HepG2 (cell line): ENCODE data around the gene FAM221A. TPM values are rescaled to one million over a fixed set of nuclear protein-coding genes. Genes with fewer than 3 reads are reported as not detected.

Experiments
- ATAC-seq: fragments of 200-7000 bp; cut with Tn5 transposase; 3 replicates; pipeline ENCODE4 v1.9.1; 2020; ENCODE audit warnings: mild to moderate bottlenecking, moderate library complexity
- BruUV-seq: library from RNA; stranded (reverse); fragments of 400-500 nt; replicated peaks from 2 replicates; lab custom pipeline; 2021; lab: Mats Ljungman, UMichigan
- CTCF ChIA-PET: fragments of 300-600 bp; formaldehyde crosslinking; extraction: SDS; loops from one replicate; lab custom pipeline; 2021; ENCODE audit warnings: low total read pairs, inconsistent platforms, low intra/inter-chr PET ratio; lab: Yijun Ruan, JAX
- POLR2A ChIA-PET: fragments of 350-600 bp; sonication (Branson Sonifier 250); formaldehyde crosslinking; loops from one replicate; lab custom pipeline; 2020; ENCODE audit warnings: antibody characterized with exemption, inconsistent platforms; lab: Yijun Ruan, JAX
- DNase-seq: peaks from one replicate; pipeline ENCODE4 v3.0.0-alpha.2; 2015; ENCODE audit warnings: low spot score
- FAIRE-seq: peaks from 3 replicates; lab custom pipeline; 2011; peaks lifted over from hg19 to GRCh38; lab: Jason Lieb, UNC
- H2AFZ ChIP-seq: one replicate; pipeline ENCODE4 v1.6.1; 2011; ENCODE audit warnings: low read length, inconsistent platforms
- H3K27ac ChIP-seq: fragments of 300-600 bp; 3 replicates; pipeline ENCODE4 v1.8.0; 2011; ENCODE audit warnings: mixed run types, mild to moderate bottlenecking, mixed read lengths, low read length, inconsistent platforms; ENCODE audit not compliant: insufficient read depth; ENCODE audit errors: extremely low read length
- H3K27me3 ChIP-seq, 2 experiments: fragments of 200-600 bp in 1 of 2; 2 replicates in 1 of 2; 3 replicates in 1 of 2; pipeline versions ENCODE4 v1.6.0 to v1.8.0; 2011; ENCODE audit warnings: low read length in 2 of 2, mild to moderate bottlenecking in 2 of 2, moderate library complexity in 2 of 2, inconsistent platforms in 1 of 2; ENCODE audit not compliant: insufficient read depth in 2 of 2, control insufficient read depth in 1 of 2
- H3K36me3 ChIP-seq, 2 experiments: fragments of 200-600 bp in 1 of 2; replicated peaks in 1 of 2; 2 replicates in 1 of 2; 3 replicates in 1 of 2; pipeline versions ENCODE4 v1.5.1 to v1.8.0; 2011; ENCODE audit warnings: low read length in 2 of 2, inconsistent platforms in 1 of 2; ENCODE audit not compliant: insufficient read depth in 2 of 2, control insufficient read depth in 1 of 2
- H3K4me1 ChIP-seq: 2 replicates; pipeline ENCODE4 v1.5.1; 2012; ENCODE audit warnings: low read length, inconsistent platforms; ENCODE audit not compliant: insufficient read depth
- H3K4me2 ChIP-seq: 2 replicates; pipeline ENCODE4 v1.6.0; 2011; ENCODE audit warnings: low read depth, low read length, inconsistent platforms
- H3K4me3 ChIP-seq, 3 experiments: fragments of 200-600 bp in 1 of 3; sonication (generic), shearing (Covaris generic) in 1 of 3; replicated peaks in 1 of 3; 2 replicates each; pipeline ENCODE4 v1.5.1; 2011 to 2016; ENCODE audit warnings: low read length in 3 of 3, inconsistent platforms in 2 of 3, low read depth in 2 of 3, mild to moderate bottlenecking in 2 of 3, control low read depth in 1 of 3, mixed read lengths in 1 of 3; ENCODE audit not compliant: insufficient read depth in 1 of 3
- H3K79me2 ChIP-seq: one replicate; pipeline ENCODE4 v1.6.1; 2011; ENCODE audit warnings: low read length, inconsistent platforms; ENCODE audit not compliant: insufficient read depth
- H3K9ac ChIP-seq: 2 replicates; pipeline ENCODE4 v1.6.0; 2011; ENCODE audit warnings: mild to moderate bottlenecking, low read depth, low read length, inconsistent platforms; ENCODE audit not compliant: insufficient read depth
- H3K9me3 ChIP-seq: 2 replicates; pipeline ENCODE4 v1.5.1; 2012; ENCODE audit warnings: mild to moderate bottlenecking, low read length
- H4K20me1 ChIP-seq: 2 replicates; pipeline ENCODE4 v1.6.0; 2011; ENCODE audit warnings: inconsistent platforms, mild to moderate bottlenecking, low read length, moderate library complexity; ENCODE audit not compliant: insufficient read depth
- BORCS8-MEF2B ChIP-seq: sonication (generic); formaldehyde crosslinking; IDR thresholded peaks from 2 replicates; pipeline ENCODE4 v1.8.0; 2022; ENCODE audit warnings: mild to moderate bottlenecking, missing genetic modification reagents
- CREB1 ChIP-seq, 2 experiments: fragments of 450-650 bp in 1 of 2; IDR thresholded peaks; 2 replicates each; pipeline ENCODE4 v1.6.1; 2016 to 2017; ENCODE audit warnings: control low read depth in 1 of 2, mild to moderate bottlenecking in 1 of 2, missing compliant biosample characterization in 1 of 2, missing genetic modification characterization in 1 of 2
- IRX3 ChIP-seq: sonication (generic); formaldehyde crosslinking; IDR thresholded peaks from 2 replicates; pipeline ENCODE4 v1.8.1; 2023; ENCODE audit warnings: mild to moderate bottlenecking, low read depth, missing genetic modification reagents, borderline replicate concordance
- PLRG1 ChIP-seq: fragments of 450-650 bp; conservative IDR thresholded peaks from 2 replicates; pipeline ENCODE4 v1.6.1; 2016
- RFX1 ChIP-seq: fragments of 450-650 bp; IDR thresholded peaks from 2 replicates; pipeline ENCODE4 v1.6.1; 2017
- SMAD1 ChIP-seq: sonication (generic); formaldehyde crosslinking; IDR thresholded peaks from 2 replicates; pipeline ENCODE4 v1.4.0; 2020; ENCODE audit warnings: missing genetic modification reagents, low read depth, mild to moderate bottlenecking, borderline replicate concordance
- SMARCC2 ChIP-seq: fragments of 450-650 bp; IDR thresholded peaks from 2 replicates; pipeline ENCODE4 v1.6.1; 2017; ENCODE audit warnings: antibody characterized with exemption, mild to moderate bottlenecking
- ZKSCAN1 ChIP-seq: fragments of 150-350 bp; IDR thresholded peaks from 2 replicates; pipeline ENCODE4 v1.6.1; 2014; ENCODE audit warnings: low read length
- ZMYM4 ChIP-seq: sonication (generic); formaldehyde crosslinking; IDR thresholded peaks from 2 replicates; pipeline ENCODE4 v1.8.1; 2023; ENCODE audit warnings: mild to moderate bottlenecking, missing genetic modification reagents
- ZNF234 ChIP-seq: sonication (generic); formaldehyde crosslinking; conservative IDR thresholded peaks from 2 replicates; pipeline ENCODE4 v1.5.1; 2020; ENCODE audit warnings: mild to moderate bottlenecking, missing genetic modification reagents
- ZNF333 ChIP-seq: sonication (generic); formaldehyde crosslinking; IDR thresholded peaks from 2 replicates; pipeline ENCODE4 v1.4.0; 2020; ENCODE audit warnings: mild to moderate bottlenecking, missing genetic modification reagents, borderline replicate concordance
- ZNF557 ChIP-seq: sonication (generic); formaldehyde crosslinking; IDR thresholded peaks from 2 replicates; pipeline ENCODE4 v1.4.0; 2020; ENCODE audit warnings: missing genetic modification reagents
- ZNF629 ChIP-seq: sonication (generic); formaldehyde crosslinking; conservative IDR thresholded peaks from 2 replicates; pipeline ENCODE4 v1.5.0; 2020; ENCODE audit warnings: missing genetic modification reagents
- ZNF878 ChIP-seq: sonication (generic); formaldehyde crosslinking; IDR thresholded peaks from 2 replicates; pipeline ENCODE4 v1.8.1; 2023; ENCODE audit warnings: mild to moderate bottlenecking, missing genetic modification reagents, moderate library complexity
- WGBS: methylation state at CpG from one replicate; pipeline ENCODE4 v1.1.6; 2017; ENCODE audit warnings: low lambda C conversion rate; 5-methylcytosine and 5-hydroxymethylcytosine counted together
- in situ Hi-C: cut with HindIII; loops from 2 replicates; pipeline ENCODE4 v1.10.0; 2017; ENCODE audit warnings: low pct_unique_long_range_greater_than_20kb; ENCODE audit not compliant: extremely low pct_ligation_motif_present
- intact Hi-C: fragments of 100-400 bp; cut with micrococcal nuclease; formaldehyde crosslinking; loops from one replicate; pipeline ENCODE4 v1.10.0; 2022; ENCODE audit not compliant: unreplicated experiment
- polyA plus RNA-seq, 8 experiments: library from polyadenylated mRNA; depleted of rRNA in 3 of 8; stranded (reverse) in 7 of 8; unstranded in 1 of 8; fragments of >200 nt; fragmentation: Illumina TruSeq in 4 of 8; extraction: Trizol in 4 of 8; gene quantifications; 2 replicates each; pipeline versions ENCODE4 v1.2.1 to v1.2.3, GENCODE V29; 2011 to 2016; ENCODE audit warnings: low read depth in 4 of 8, missing spikeins in 1 of 8, mixed read lengths in 1 of 8; ENCODE audit not compliant: insufficient read depth in 1 of 8
- total RNA-seq, 5 experiments: library from RNA; depleted of rRNA; stranded (reverse); fragments of >200 nt; fragmentation: Illumina TruSeq; extraction: Trizol; gene quantifications; 2 replicates each; pipeline ENCODE4 v1.2.3, GENCODE V29; 2016; ENCODE audit warnings: low read depth in 1 of 5
- TF ChIP-seq, protein P1 (sequence below): sonication (generic); formaldehyde crosslinking; IDR thresholded peaks from 2 replicates; pipeline ENCODE4 v1.4.0; 2020; ENCODE audit warnings: missing genetic modification reagents
- TF ChIP-seq, protein P2 (sequence below): sonication (generic); formaldehyde crosslinking; IDR thresholded peaks from 2 replicates; pipeline ENCODE4 v1.4.0; 2020; ENCODE audit warnings: mild to moderate bottlenecking, missing genetic modification reagents, borderline replicate concordance
- TF ChIP-seq, protein P3 (sequence below): sonication (generic); formaldehyde crosslinking; IDR thresholded peaks from 2 replicates; pipeline ENCODE4 v1.4.0; 2020; ENCODE audit warnings: missing genetic modification reagents

The FAM221A gene
- total and polyA plus RNA-seq, 2 of the 13 experiments (the other 11 are each of a cell fraction or from before 2014, with no cell fraction given): 0.08 TPM; not detected in 1

DNA sequence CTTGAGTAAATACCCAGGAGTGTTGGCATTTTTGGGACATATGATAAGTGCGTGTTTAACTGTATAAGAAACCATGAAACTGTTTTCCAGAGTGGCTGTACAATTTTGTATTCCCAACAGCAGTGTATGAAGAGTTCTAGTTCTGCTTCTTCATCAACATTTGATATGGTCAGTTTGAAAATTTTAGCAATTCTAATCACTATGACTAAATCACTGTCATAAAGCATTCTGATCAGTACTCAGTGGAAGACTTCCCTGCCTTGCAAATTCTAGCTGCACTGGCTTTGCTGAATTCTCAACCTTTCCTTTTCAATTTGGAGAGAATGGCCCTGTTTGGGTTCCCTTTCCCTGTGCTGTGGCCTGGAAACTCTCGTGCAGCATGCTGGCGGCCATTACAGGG lies 18.6 kb upstream of the FAM221A start:
- WGBS: 10% methylated on average over 3 of the region's 3 CpGs
- TF ChIP-seq PLRG1 (no peak), SMARCC2 (no peak), ZMYM4 (CRISPR knock-in tag) (no peak), ZKSCAN1 (no peak), ZNF878 (no peak), RFX1 (no peak), ZNF629 (CRISPR knock-in tag) (no peak), ZNF333 (CRISPR knock-in tag) (no peak), ZNF234 (CRISPR knock-in tag) (no peak), CREB1 (IDR thresholded peaks at IDR 0.05) (no peak), CREB1 (CRISPR knock-in tag; IDR thresholded peaks at IDR 0.05) (no peak), BORCS8-MEF2B (CRISPR knock-in tag) (no peak), ZNF557 (no peak), SMAD1 (no peak), IRX3 (no peak)
- TF ChIP-seq, protein P1, sequence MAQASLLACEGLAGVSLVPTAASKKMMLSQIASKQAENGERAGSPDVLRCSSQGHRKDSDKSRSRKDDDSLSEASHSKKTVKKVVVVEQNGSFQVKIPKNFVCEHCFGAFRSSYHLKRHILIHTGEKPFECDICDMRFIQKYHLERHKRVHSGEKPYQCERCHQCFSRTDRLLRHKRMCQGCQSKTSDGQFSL (CRISPR knock-in tag): no peak
- TF ChIP-seq, protein P2, sequence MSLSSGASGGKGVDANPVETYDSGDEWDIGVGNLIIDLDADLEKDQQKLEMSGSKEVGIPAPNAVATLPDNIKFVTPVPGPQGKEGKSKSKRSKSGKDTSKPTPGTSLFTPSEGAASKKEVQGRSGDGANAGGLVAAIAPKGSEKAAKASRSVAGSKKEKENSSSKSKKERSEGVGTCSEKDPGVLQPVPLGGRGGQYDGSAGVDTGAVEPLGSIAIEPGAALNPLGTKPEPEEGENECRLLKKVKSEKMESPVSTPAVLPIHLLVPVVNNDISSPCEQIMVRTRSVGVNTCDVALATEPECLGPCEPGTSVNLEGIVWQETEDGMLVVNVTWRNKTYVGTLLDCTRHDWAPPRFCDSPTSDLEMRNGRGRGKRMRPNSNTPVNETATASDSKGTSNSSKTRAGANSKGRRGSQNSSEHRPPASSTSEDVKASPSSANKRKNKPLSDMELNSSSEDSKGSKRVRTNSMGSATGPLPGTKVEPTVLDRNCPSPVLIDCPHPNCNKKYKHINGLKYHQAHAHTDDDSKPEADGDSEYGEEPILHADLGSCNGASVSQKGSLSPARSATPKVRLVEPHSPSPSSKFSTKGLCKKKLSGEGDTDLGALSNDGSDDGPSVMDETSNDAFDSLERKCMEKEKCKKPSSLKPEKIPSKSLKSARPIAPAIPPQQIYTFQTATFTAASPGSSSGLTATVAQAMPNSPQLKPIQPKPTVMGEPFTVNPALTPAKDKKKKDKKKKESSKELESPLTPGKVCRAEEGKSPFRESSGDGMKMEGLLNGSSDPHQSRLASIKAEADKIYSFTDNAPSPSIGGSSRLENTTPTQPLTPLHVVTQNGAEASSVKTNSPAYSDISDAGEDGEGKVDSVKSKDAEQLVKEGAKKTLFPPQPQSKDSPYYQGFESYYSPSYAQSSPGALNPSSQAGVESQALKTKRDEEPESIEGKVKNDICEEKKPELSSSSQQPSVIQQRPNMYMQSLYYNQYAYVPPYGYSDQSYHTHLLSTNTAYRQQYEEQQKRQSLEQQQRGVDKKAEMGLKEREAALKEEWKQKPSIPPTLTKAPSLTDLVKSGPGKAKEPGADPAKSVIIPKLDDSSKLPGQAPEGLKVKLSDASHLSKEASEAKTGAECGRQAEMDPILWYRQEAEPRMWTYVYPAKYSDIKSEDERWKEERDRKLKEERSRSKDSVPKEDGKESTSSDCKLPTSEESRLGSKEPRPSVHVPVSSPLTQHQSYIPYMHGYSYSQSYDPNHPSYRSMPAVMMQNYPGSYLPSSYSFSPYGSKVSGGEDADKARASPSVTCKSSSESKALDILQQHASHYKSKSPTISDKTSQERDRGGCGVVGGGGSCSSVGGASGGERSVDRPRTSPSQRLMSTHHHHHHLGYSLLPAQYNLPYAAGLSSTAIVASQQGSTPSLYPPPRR (CRISPR knock-in tag): no peak
- TF ChIP-seq, protein P3, sequence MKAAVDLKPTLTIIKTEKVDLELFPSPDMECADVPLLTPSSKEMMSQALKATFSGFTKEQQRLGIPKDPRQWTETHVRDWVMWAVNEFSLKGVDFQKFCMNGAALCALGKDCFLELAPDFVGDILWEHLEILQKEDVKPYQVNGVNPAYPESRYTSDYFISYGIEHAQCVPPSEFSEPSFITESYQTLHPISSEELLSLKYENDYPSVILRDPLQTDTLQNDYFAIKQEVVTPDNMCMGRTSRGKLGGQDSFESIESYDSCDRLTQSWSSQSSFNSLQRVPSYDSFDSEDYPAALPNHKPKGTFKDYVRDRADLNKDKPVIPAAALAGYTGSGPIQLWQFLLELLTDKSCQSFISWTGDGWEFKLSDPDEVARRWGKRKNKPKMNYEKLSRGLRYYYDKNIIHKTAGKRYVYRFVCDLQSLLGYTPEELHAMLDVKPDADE (CRISPR knock-in tag): no peak
- Histone ChIP-seq H3K36me3 (no peaks in the 10 kb centered on the region), H3K27me3 (peaks cover 0 to 3% of the 10 kb centered on the region in 2 experiments; a peak in 1 of 5 replicates), H3K9me3 (no peaks in the 10 kb centered on the region; the same call in 1 of the 2 replicates), H3K79me2 (no peaks in the 10 kb centered on the region), H3K4me1 (no peaks in the 10 kb centered on the region), H3K27ac (no peak overlapping the region), H3K4me3 (no peak overlapping the region), H2AFZ (no peak overlapping the region), H3K9ac (no peak overlapping the region), H4K20me1 (no peaks in the 10 kb centered on the region), H3K4me2 (no peak overlapping the region)
- ChIA-PET POLR2A (no interaction called here), CTCF (no interaction called here)
- ATAC-seq (no peak), FAIRE-seq (no peak), DNase-seq (no peak)
- BruUV-seq: no TSS peak
- in situ Hi-C loops (no loop called here), intact Hi-C loops (no loop called here)
